Dedifferentiated amniotic fluid mesenchymal stem cell (primary cell): ENCODE measurements around the gene TCP1.
"Not testable (repeated sequence)": the region's sequence is repeated elsewhere in the genome, so short reads cannot be mapped to it uniquely, and the experiment has no call there.

Experiments used
- DNase-seq: peaks from one replicate; pipeline ENCODE4 v3.0.0-alpha.2; 2016; ENCODE audit errors: extremely low spot score

Gene TCP1

DNA sequence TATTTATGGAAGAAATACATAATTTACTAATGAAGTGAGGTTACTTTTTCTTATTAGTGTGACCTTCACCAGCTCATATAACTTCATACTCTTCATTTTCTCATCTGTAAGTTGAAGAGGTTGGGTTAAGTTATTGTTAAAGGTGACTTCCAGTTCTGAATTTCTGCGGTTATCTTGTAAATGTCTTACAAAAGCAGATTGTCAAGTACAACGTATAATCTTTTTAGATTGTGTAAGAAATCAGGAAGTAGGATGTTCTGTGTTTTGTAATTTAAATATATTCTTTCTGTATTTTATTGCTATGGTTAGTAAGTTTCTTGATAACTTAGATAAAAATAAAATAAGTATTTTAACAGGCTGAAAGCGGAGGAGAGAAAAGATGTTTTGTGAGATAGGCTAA is 50.1 kb downstream of the TCP1 start:
- no peak for DNase-seq

DNA sequence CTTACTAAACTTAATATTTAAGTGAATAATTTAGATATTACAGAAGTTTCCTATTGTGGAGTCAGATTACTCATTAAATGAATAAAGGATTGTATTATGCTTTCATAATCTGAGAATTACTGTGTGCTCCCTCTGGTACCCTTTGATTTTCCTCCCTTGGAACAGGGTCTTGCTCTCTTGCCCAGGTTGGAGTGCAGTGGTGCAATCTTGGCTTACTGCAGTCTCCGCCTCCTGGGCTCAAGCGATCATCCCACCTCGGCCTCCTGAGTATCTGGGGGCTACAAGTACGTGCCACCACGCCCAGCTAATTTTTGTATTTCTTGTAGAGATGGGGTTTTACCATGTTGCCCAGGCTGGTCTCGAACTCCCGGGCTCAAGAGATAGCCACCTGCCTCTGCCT is 52.5 kb downstream of the TCP1 start:
- DNase-seq = no peak

DNA sequence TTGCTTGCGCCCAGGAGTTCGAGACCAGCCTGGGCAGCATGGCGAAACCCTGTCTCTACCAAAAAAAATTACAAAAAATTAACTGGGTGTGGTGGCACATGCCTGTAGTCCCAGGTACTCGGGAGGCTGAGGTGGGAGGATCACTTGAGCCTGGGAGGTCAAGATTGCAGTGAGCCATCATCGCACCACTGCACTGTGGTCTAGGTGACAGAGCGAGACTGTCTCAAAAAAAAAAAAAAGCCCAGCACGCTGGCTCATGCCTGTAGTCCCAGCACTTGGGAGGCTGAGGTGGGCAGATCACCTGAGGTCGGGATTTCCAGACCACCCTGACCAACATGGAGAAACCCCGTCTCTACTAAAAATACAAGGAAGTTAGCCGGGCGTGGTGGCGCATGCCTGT is 56.0 kb downstream of the TCP1 start:
- DNase-seq = not testable (repeated sequence)

DNA sequence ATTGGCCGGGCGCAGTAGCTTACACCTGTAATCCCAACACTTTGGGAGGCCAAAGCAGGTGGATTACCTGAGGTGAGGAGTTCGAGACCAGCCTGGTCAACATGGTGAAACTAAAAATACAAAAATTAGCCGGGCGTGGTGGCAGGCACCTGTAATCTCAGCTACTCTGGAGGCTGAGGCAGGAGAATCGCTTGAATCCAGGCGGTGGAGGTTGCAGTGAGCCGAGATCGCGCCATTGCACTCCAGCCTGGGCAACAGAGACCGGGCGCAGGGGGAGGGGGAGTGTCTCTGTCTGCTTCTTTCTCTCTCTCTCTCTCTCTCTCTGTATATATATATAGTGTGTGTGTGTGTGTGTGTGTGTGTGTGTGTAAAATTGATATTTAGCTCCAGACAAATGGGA is 56.9 kb downstream of the TCP1 start:
- DNase-seq = not testable (repeated sequence)

DNA sequence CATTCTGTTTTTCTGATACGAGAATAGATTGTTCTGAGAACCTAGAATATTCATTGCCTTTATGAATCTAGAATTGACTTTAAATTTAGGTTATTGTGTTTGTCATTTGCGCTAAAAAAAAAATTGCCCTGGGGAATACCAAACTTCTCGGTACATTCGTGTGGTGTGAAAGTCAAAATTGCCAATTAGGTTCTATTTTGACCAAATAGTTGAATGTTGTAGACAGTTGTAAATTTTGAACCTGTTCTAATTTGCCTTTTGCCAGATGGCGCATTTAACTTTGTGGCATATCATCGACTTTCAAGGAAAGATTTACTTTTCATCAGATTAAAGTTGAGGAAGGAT is 59.1 kb downstream of the TCP1 start:
- DNase-seq = no peak

DNA sequence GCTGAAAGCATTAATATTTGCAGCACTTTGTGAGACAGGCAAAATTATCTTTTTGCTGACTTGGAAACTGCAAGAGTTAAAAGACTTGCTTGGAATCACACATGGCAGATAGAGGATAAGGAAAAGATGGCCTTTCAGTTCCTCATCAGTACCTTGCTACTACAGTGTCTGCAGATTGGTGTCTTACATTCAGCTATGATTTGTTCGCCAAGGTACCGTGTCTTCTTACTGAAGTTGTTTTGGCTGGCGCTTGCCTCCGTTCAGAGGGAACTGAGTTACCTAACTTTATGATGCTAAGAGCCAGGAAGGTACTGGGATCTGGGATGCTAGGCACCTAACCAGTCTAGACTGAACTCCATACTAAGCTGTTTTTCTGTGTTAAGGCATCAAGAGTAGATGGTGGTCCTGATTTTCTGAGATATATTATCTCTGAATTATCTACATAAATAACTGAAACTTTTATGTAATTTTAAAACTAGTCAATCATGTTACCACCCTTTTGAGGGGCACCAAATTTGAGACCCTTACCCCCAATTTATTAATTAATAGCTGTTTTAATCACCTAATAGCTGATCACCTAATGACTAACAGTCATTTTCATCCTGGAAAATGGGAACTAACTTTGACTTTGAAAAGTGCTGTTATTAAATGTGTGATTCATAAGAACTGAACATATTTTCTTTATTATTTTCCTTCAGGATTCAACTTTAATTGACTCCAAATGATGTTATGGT is 59.6 kb downstream of the TCP1 start:
- no peak for DNase-seq

DNA sequence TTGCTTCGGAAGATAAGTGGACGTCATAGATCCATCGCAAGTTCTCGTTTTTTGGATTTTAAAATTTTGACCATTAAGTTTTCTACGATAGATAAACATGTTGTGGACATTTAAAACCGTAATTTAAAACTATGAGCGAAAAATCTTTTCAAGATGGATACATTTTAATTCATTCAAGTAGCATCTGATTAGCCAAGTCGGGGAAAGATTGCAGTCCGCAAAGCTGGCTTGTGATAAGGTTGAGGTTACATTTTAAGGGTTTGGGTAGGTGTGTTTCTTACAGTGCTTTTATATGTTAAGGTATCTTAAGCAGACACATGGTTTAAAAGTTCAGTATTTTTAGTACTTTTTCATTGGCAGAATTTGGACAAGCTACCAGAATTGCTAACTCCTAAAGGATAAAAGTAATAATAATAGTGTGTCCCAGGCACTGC is 60.9 kb downstream of the TCP1 start:
- no peak for DNase-seq
